Right lobe of liver (tissue), 6 donors: Measurements from ENCODE around the gene CLTA. TPM values are rescaled to one million over a fixed set of nuclear protein-coding genes. Genes with fewer than 3 reads are reported as not detected.

ENCODE experiments used
- ATAC-seq, 4 donors: fragments of 200-7000 bp; cut with Tn5 transposase; one replicate each; pipeline ENCODE4 v1.9.1; 2020; ENCODE audit warnings: mild to moderate bottlenecking in 4 of 4, moderate library complexity in 4 of 4
- DNase-seq, 3 donors: peaks; one replicate each; pipeline ENCODE4 v3.0.0-alpha.2; 2020
- H3K27ac ChIP-seq, 3 donors: fragments of 200-600 bp; one replicate each; pipeline ENCODE4 v1.8.0; 2022
- H3K27me3 ChIP-seq, 2 donors: fragments of 200-600 bp; one replicate each; pipeline ENCODE4 v1.8.0; 2022
- H3K36me3 ChIP-seq, 4 donors: fragments of 200-600 bp; sonication (generic) in 1 of 4; one replicate each; pipeline versions ENCODE4 v1.5.1 to v1.8.0; 2017 to 2022; ENCODE audit warnings: control low read depth in 1 of 4
- H3K4me1 ChIP-seq, 4 donors: fragments of 200-600 bp; sonication (generic) in 1 of 4; one replicate each; pipeline versions ENCODE4 v1.5.1 to v1.8.0; 2017 to 2022; ENCODE audit warnings: control low read depth in 1 of 4
- H3K4me3 ChIP-seq, 3 donors: fragments of 200-600 bp; one replicate each; pipeline ENCODE4 v1.8.0; 2022
- H3K9me3 ChIP-seq, 4 donors: fragments of 200-600 bp; sonication (generic) in 1 of 4; one replicate each; pipeline versions ENCODE4 v1.5.1 to v1.8.0; 2017 to 2022; ENCODE audit warnings: control low read depth in 1 of 4
- CTCF ChIP-seq, 4 donors: fragments of 200-600 bp in 3 of 4; fragments of 450-650 bp in 1 of 4; IDR thresholded peaks; one replicate each; pipeline versions ENCODE4 v1.5.1 to v1.8.0; 2016 to 2022; ENCODE audit warnings: antibody characterized with exemption in 4 of 4, mild to moderate bottlenecking in 2 of 4
- POLR2A ChIP-seq: fragments of 450-650 bp; IDR thresholded peaks from one replicate; pipeline ENCODE4 v1.6.1; 2017; ENCODE audit warnings: antibody characterized with exemption, mild to moderate bottlenecking
- WGBS: methylation state at CpG from one replicate; pipeline ENCODE4 v1.1.6; 2018; ENCODE audit warnings: low coverage, low lambda C conversion rate; ENCODE audit not compliant: insufficient coverage; ENCODE audit errors: missing lambda C conversion rate; 5-methylcytosine and 5-hydroxymethylcytosine counted together
- intact Hi-C, 2 donors: fragments of 100-400 bp; cut with DNase I; formaldehyde crosslinking; loops; one replicate each; pipeline versions ENCODE4 v1.11.2 to v1.14.1; 2022
- total RNA-seq, 6 experiments: library from RNA; depleted of rRNA in 2 of 6; stranded (reverse); fragments of >200 nt in 2 of 6; fragmentation: NEBNext Ultra II Directional in 3 of 6; extraction: Animal tissue kit (Norgen Biotek cat#: 25700) in 3 of 6; gene quantifications; one replicate each; pipeline versions ENCODE4 v1.1.0 to v1.2.4, GENCODE V29; 2016 to 2023
- donor health status: DM: no; HTN: yes; CAD: no.
- donor health status: DM: no; HTN: no; CAD: no.
- donor health status: DM: no; HTN: no; CAD: no.
- donor health status: DM: no; HTN: yes; CAD: no.
- donor health status: DM: no; HTN: yes; CAD: no.

CLTA gene
- total RNA-seq, 6 experiments from 2014 or later, result 52.3 to 154 (median 72.7) TPM

DNA sequence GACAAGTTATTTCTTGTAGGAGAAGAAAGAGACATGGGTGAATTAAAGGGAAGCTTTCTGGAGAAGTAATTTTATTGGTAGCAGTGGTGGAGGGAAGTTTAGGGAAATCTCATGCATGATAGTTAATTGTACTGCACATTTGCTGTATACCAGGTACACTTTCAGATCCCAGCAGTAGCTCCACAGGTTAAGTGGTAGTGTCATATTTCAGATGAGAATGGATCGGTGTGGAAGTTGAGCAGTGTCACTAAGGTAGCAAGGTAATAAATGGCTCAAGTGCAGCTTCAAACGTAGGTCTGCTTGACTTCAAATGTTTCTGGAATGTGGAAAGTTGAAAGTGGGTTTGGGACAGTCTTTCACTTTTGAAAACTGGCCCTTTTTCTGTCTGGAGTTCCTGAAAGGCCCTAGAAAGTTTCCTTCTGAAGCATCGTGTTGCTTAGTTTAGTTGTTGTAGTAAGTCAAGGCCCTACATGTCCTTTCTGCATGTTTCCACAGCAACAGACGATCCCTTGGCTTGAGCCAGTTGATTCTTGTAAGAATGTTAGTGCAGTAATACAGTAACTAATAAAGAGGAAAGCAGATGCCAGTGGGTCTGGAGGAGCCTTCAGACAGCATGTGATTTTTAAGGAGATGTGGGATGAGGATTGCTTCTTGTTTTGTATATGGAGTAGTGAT lies 3.7 kb downstream of the CLTA start:
- WGBS, result 49% methylated on average over 4 of the region's 4 CpGs
- intact Hi-C loops, result no loop called here

DNA sequence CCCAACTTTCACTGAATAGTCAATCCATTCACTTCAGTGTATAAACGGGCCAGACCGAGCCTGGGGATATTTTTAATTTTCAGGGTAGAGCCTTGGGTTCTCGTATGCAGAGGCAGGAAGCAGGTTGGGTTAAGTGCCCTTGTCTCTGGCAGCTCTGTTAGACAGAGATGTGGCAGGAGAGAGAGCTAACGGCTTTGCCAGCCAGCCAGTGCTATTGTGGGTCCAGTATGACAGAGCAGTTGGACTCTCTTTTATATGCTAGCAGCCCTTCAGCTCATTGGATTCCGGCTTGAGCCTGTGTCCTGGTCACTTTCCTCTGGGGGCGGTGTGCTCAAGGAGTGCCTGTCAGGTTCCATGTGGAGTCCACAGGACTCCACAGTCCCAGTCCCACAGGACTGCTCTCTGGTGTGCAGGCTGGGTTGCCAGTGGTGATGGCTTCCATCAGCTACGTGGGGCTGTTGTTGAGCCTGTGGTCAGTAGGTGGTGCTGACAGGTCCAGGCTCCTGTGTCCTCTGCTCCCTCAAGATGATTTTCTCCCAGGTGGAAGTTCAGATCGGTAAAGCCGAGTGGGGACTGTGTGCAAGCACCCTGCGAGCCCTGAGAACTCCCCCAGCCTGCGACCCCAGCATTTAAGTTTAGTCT lies 14.3 kb downstream of the CLTA start:
- ATAC-seq (peak; percentile 77 to 88 (median 82)), DNase-seq (peak in 2 of 3 donors; percentile 31 to 47)
- no peak overlapping the region for H3K4me3 ChIP-seq
- intact Hi-C loops, result loop anchor here in 1 of 2 donors (10.0 kb wide), 1 partner anchor 120 kb away; no protein-coding TSS in a partner anchor
- WGBS, result 62% methylated on average over 8 of the region's 11 CpGs
- no peak overlapping the region for H3K27ac ChIP-seq
- TF ChIP-seq CTCF (IDR thresholded peaks at IDR 0.05) (peak in 3 of 4 donors; percentile 23 to 43 (median 36)), POLR2A (no peak)
- H3K9me3 ChIP-seq, result no peaks in the 10 kb centered on the region
- H3K27me3 ChIP-seq, result no peaks in the 10 kb centered on the region
- H3K4me1 ChIP-seq, result peaks cover 0 to 14% (median 7%) of the 10 kb centered on the region in 4 donors
- peaks cover 5 to 95% (median 40%) of the 10 kb centered on the region in 4 donors for H3K36me3 ChIP-seq

More for the DNA sequence above, 3.7 kb downstream of the CLTA start:
- Histone ChIP-seq H3K9me3 (no peaks in the 10 kb centered on the region), H3K27ac (no peak overlapping the region), H3K4me1 (peaks cover 0 to 22% (median 12%) of the 10 kb centered on the region in 4 donors), H3K27me3 (no peaks in the 10 kb centered on the region), H3K36me3 (peaks cover 0 to 19% (median 6%) of the 10 kb centered on the region in 4 donors), H3K4me3 (no peak overlapping the region)
- TF ChIP-seq CTCF (IDR thresholded peaks at IDR 0.05), result no peak
- no peak for TF ChIP-seq POLR2A
- ATAC-seq, result no peak
- DNase-seq, result no peak

DNA sequence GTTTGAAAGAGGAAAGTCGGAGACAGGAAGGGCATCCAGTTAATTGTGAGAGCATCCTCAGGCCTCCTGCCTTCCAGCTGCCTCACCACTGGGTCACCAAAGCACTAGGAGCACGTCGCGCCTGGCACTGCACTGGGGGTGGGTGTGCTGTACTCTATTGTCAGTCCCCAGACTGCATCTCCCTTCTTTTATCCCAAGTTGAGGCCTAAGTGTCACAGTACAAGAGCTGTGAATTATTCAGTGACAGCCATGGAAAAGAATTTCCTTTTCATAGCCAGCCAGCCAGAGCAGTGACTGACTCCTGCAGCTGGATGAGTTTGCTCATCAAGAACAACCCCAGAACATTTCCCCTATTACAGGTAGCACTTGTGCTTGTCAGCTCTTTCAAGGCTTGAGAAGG lies 16.3 kb downstream of the CLTA start:
- no peak for DNase-seq
- WGBS, result 40% methylated on average over 1 of the region's 4 CpGs
- Histone ChIP-seq H3K27me3 (no peaks in the 10 kb centered on the region), H3K4me3 (no peak overlapping the region), H3K9me3 (no peaks in the 10 kb centered on the region), H3K36me3 (peaks cover 7 to 91% (median 31%) of the 10 kb centered on the region in 4 donors), H3K4me1 (peaks cover 0 to 14% (median 7%) of the 10 kb centered on the region in 4 donors), H3K27ac (no peak overlapping the region)
- intact Hi-C loops, result loop anchor here in 1 of 2 donors (10.0 kb wide), 1 partner anchor 118 kb away; no protein-coding TSS in a partner anchor
- TF ChIP-seq CTCF (IDR thresholded peaks at IDR 0.05) (no peak), POLR2A (no peak)
- no peak for ATAC-seq

GRCh38 chr9:36207546-36208012 lies 16.9 kb downstream of the CLTA start:
- H3K27ac ChIP-seq, result peak overlapping the region in 1 of 3 donors; percentile 29
- TF ChIP-seq CTCF (IDR thresholded peaks at IDR 0.05), result no peak
- no peak for TF ChIP-seq POLR2A
- no peak for DNase-seq

More at GRCh38 chr9:36207546-36208012, 16.9 kb downstream of the CLTA start:
- peaks cover 0 to 14% (median 7%) of the 10 kb centered on the region in 4 donors for H3K4me1 ChIP-seq
- peaks cover 7 to 91% (median 30%) of the 10 kb centered on the region in 4 donors for H3K36me3 ChIP-seq
- H3K4me3 ChIP-seq, result no peak overlapping the region
- no peaks in the 10 kb centered on the region for H3K27me3 ChIP-seq
- no peaks in the 10 kb centered on the region for H3K9me3 ChIP-seq
- intact Hi-C loops, result loop anchor here in 1 of 2 donors (10.0 kb wide), 1 partner anchor 117 kb away; no protein-coding TSS in a partner anchor
- WGBS, result 0% methylated on average over 1 of the region's 1 CpG
- peak; percentile 3 to 65 (median 41) for ATAC-seq
